Caco-2 (cell line): ENCODE results near the gene TMEM132D. TPM values are rescaled to one million over a fixed set of nuclear protein-coding genes. Genes with fewer than 3 reads are reported as not detected.

Source experiments
- BruUV-seq: library from RNA; stranded (reverse); fragments of 400-500 nt; replicated peaks from 2 replicates; lab custom pipeline; 2021; lab: Mats Ljungman, UMichigan
- CTCF ChIA-PET: fragments of 300-600 bp; sonication (Branson Sonifier 250); formaldehyde crosslinking; loops from one replicate; lab custom pipeline; 2022; ENCODE audit warnings: antibody characterized with exemption; lab: Charles Lee
- POLR2A ChIA-PET: fragments of 300-600 bp; sonication (Branson Sonifier 250); formaldehyde crosslinking; loops from one replicate; lab custom pipeline; 2022; ENCODE audit warnings: antibody characterized with exemption; lab: Charles Lee
- DNase-seq, 2 experiments: peaks; one replicate each; pipeline versions ENCODE4 v3.0.0 to v3.0.0-alpha.2; 2020 to 2022
- H3K27me3 ChIP-seq: replicated peaks from 2 replicates; pipeline ENCODE4 v1.6.0; 2011; ENCODE audit warnings: low read length; ENCODE audit not compliant: control insufficient read depth, insufficient read depth
- H3K36me3 ChIP-seq: 2 replicates; pipeline ENCODE4 v1.5.1; 2011; ENCODE audit warnings: low read length; ENCODE audit not compliant: control insufficient read depth, insufficient read depth
- H3K4me1 ChIP-seq: fragments of 250-450 bp; sonication (Bioruptor Pico); 2 replicates; pipeline ENCODE4 v1.5.1; 2020; ENCODE audit warnings: mild to moderate bottlenecking
- H3K4me3 ChIP-seq: 2 replicates; pipeline ENCODE4 v1.5.1; 2011; ENCODE audit warnings: low read depth, mild to moderate bottlenecking, control low read depth, low read length
- H3K9me3 ChIP-seq: fragments of 250-450 bp; sonication (Bioruptor Pico); 2 replicates; pipeline ENCODE4 v1.5.1; 2020; ENCODE audit warnings: mild to moderate bottlenecking, moderate library complexity
- H3K27ac Mint-ChIP-seq: one replicate; pipeline ENCODE4 v1.8.0; 2022; ENCODE audit warnings: mixed read lengths; ENCODE audit not compliant: unreplicated experiment
- H3K27me3 Mint-ChIP-seq: one replicate; pipeline ENCODE4 v1.8.0; 2022; ENCODE audit warnings: mixed read lengths; ENCODE audit not compliant: insufficient read depth, unreplicated experiment
- H3K36me3 Mint-ChIP-seq: one replicate; pipeline ENCODE4 v1.8.0; 2022; ENCODE audit warnings: mild to moderate bottlenecking, mixed read lengths; ENCODE audit not compliant: insufficient read depth, unreplicated experiment
- H3K4me1 Mint-ChIP-seq: one replicate; pipeline ENCODE4 v1.8.0; 2022; ENCODE audit warnings: low read depth, mixed read lengths; ENCODE audit not compliant: unreplicated experiment
- H3K4me3 Mint-ChIP-seq: one replicate; pipeline ENCODE4 v1.8.0; 2022; ENCODE audit warnings: mild to moderate bottlenecking, moderate library complexity, mixed read lengths; ENCODE audit not compliant: unreplicated experiment
- H3K9me3 Mint-ChIP-seq: one replicate; pipeline ENCODE4 v1.8.0; 2022; ENCODE audit warnings: mixed read lengths; ENCODE audit not compliant: unreplicated experiment
- CTCF ChIP-seq, 2 experiments: fragments of 200-600 bp in 1 of 2; IDR thresholded peaks; 1 replicate in 1 of 2; 2 replicates in 1 of 2; pipeline versions ENCODE4 v1.5.1 to v1.8.0; 2011 to 2022; ENCODE audit warnings: antibody characterized with exemption in 1 of 2, control low read depth in 1 of 2, inconsistent platforms in 1 of 2, low read depth in 1 of 2, low read length in 1 of 2, mild to moderate bottlenecking in 1 of 2, moderate library complexity in 1 of 2; ENCODE audit not compliant: insufficient read depth in 1 of 2, severe bottlenecking in 1 of 2, unreplicated experiment in 1 of 2
- intact Hi-C: fragments of 100-400 bp; cut with micrococcal nuclease; formaldehyde crosslinking; loops from one replicate; pipeline ENCODE4 v1.10.0; 2022; ENCODE audit not compliant: unreplicated experiment
- total RNA-seq: library from RNA; stranded (reverse); gene quantifications from 2 replicates; pipeline ENCODE4 v1.2.3, GENCODE V29; 2022

The TMEM132D gene
- total RNA-seq, 1 experiment from 2014 or later = not detected

GRCh38 chr12:129325566-129325965, 578.3 kb downstream of the TMEM132D start:
- no peak for TF ChIP-seq CTCF (IDR thresholded peaks at IDR 0.05; ENCODE audit: insufficient read depth in 1 of 2, low read depth in 1 of 2, low read length in 1 of 2, severe bottlenecking in 1 of 2, unreplicated experiment in 1 of 2)
- CTCF ChIA-PET = no interaction called here
- Histone ChIP-seq H3K27me3 (no peaks in the 10 kb centered on the region), H3K36me3 (no peaks in the 10 kb centered on the region), H3K4me3 (no peak overlapping the region), H3K4me1 (no peaks in the 10 kb centered on the region), H3K9me3 (no peaks in the 10 kb centered on the region)
- POLR2A ChIA-PET = no interaction called here
- H3K36me3 Mint-ChIP-seq = no peaks in the 10 kb centered on the region
- no peak for DNase-seq
- intact Hi-C loops = no loop called here
- H3K9me3 Mint-ChIP-seq = no peaks in the 10 kb centered on the region
- H3K27ac Mint-ChIP-seq = no peak overlapping the region
- BruUV-seq = no TSS peak
- H3K27me3 Mint-ChIP-seq = peaks cover 3% of the 10 kb centered on the region
- H3K4me1 Mint-ChIP-seq = no peaks in the 10 kb centered on the region
- no peak overlapping the region for H3K4me3 Mint-ChIP-seq

- no peak overlapping the region for H3K4me3 Mint-ChIP-seq
- no peaks in the 10 kb centered on the region for H3K4me1 Mint-ChIP-seq
- H3K27me3 Mint-ChIP-seq = peaks cover 3% of the 10 kb centered on the region
- DNase-seq = no peak
- H3K36me3 Mint-ChIP-seq = no peaks in the 10 kb centered on the region
- no peak overlapping the region for H3K27ac Mint-ChIP-seq
- intact Hi-C loops = no loop called here
- Histone ChIP-seq H3K27me3 (no peaks in the 10 kb centered on the region), H3K9me3 (no peaks in the 10 kb centered on the region), H3K4me3 (no peak overlapping the region), H3K4me1 (no peaks in the 10 kb centered on the region), H3K36me3 (no peaks in the 10 kb centered on the region)
- POLR2A ChIA-PET = no interaction called here
- peaks cover 46% of the 10 kb centered on the region for H3K9me3 Mint-ChIP-seq
- CTCF ChIA-PET = no interaction called here
- no peak for TF ChIP-seq CTCF (IDR thresholded peaks at IDR 0.05; ENCODE audit: insufficient read depth in 1 of 2, low read depth in 1 of 2, low read length in 1 of 2, severe bottlenecking in 1 of 2, unreplicated experiment in 1 of 2)
- BruUV-seq = no TSS peak
Observed at GRCh38 chr12:129312048-129312447, 591.8 kb downstream of the TMEM132D start.

GRCh38 chr12:129310346-129310745, 593.5 kb downstream of the TMEM132D start:
- POLR2A ChIA-PET = no interaction called here
- BruUV-seq = no TSS peak

More at GRCh38 chr12:129310346-129310745, 593.5 kb downstream of the TMEM132D start:
- intact Hi-C loops = no loop called here
- no peaks in the 10 kb centered on the region for H3K4me1 Mint-ChIP-seq
- no peak overlapping the region for H3K4me3 ChIP-seq
- H3K9me3 Mint-ChIP-seq = peaks cover 30% of the 10 kb centered on the region
- DNase-seq = no peak
- TF ChIP-seq CTCF (IDR thresholded peaks at IDR 0.05; ENCODE audit: insufficient read depth in 1 of 2, low read depth in 1 of 2, low read length in 1 of 2, severe bottlenecking in 1 of 2, unreplicated experiment in 1 of 2) = no peak
- no peaks in the 10 kb centered on the region for H3K36me3 Mint-ChIP-seq
- no peaks in the 10 kb centered on the region for H3K27me3 ChIP-seq
- no peaks in the 10 kb centered on the region for H3K4me1 ChIP-seq
- CTCF ChIA-PET = no interaction called here
- H3K4me3 Mint-ChIP-seq = no peak overlapping the region
- no peaks in the 10 kb centered on the region for H3K9me3 ChIP-seq
- H3K27me3 Mint-ChIP-seq = no peaks in the 10 kb centered on the region
- no peaks in the 10 kb centered on the region for H3K36me3 ChIP-seq
- H3K27ac Mint-ChIP-seq = no peak overlapping the region
